ENCODE data around the gene SFTPD.
"Not testable (repeated sequence)": the region's sequence is repeated elsewhere in the genome, so short reads cannot be mapped to it uniquely, and the experiment has no call there.

The SFTPD gene

DNA sequence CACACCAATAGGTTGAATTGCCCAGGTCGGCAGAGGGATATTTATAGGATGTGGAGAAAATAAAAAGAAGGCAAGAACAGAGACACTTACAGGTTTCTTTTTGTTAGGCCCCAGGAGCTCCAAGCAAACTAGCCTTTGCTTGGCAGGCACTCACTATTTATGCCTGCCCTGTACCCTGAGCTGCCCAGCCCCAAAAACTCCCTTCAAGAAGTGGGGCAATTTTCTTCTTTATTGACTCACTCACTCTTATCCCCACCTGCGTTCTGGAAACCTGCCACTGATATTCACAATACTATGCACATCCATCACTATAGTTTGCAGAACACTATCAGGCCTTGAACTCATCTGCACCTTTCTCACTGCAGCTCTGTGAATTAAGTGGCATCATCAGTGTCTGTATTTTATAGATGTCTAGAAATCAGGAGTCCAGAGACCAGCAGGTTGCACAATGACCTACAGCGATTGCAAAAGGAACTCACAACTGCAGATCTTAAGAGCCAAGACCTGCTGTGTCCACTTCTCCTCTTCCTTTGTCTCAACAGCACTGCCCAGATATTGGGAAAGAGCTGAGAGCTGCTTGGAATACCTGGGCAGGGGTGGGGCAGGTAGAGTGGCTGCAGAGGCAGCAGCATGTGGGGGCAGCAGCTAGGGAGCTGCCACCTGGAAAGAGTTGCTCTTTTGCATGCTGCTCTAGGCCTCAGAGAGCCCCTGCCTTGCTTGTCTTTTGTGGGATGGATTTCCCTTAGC, at the start of gene SFTPD:
TSS of gene SFTPD (minus strand) at position 130 of the 747 bp plus-strand sequence. CDS start 2,446 bp downstream, outside the sequence.
- DNase-seq: no peak

DNA sequence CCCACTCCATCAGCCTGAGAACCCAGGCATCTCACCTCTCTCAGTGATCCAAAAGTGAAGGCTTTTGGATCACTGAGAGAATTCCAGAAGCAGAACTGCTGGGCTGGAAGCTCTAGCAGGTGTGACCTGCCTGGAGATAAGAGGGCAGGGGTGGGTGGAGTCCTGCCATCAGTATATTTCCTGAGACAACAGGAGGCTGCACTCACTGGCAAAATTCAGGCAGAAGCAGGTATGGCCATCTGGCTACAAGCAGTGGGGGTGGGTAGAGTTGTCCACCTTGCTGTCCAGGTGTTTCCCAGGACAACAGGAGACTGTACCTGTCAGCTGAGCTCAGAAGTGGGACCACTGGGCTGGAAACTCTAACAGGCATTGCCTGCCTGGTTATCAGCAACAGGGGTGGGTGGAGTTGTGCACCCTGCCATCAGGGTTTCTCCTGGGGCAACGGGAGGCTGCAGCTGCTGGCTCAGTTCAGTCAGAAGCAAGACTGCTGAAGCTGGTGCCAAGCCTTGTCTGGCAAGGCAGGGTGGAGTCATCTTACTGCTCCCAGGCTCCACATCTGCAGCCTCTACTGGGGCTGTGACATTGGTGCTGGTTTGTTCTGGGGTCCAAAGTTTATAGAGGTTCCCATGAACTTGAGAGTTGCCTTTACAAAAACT, 47.2 kb upstream of the SFTPD start:
- DNase-seq: no peak

DNA sequence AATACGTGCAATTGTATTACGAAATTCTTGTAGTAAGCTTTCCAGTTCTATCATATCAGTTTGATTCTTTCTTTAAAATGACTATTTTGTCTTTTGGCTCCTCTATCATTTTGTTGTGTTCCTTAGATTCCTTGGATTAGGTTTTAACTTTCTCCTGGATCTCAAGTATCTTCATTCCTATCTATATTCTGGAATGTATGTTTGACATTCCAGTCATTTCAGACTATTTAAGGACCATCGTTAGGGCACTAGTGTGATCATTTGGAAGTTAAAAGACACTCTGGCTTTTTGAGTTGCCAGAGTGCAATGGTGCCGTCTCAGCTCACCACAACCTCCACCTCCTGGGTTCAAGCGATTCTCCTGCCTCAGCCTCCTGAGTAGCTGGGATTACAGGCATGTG, 45.7 kb upstream of the SFTPD start:
- no peak for DNase-seq

DNA sequence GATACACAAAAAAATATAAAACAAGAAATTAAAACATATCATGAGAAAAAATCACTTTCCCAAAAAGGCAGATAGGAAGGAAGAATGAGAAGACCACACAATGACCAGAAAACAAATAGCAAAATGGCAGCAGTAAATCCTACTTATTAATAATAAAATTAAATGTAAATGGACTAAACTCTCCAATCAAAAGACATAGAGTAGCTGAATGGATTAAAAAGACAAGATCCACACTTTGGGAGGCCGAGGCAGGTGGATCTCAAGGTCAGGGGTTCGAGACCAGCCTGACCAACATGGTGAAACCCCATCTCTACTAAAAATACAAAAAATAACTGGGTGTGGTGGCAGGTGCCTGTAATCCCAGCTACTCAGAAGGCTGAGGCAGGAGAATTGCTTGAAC, 39.3 kb upstream of the SFTPD start:
- not testable (repeated sequence) for DNase-seq

DNA sequence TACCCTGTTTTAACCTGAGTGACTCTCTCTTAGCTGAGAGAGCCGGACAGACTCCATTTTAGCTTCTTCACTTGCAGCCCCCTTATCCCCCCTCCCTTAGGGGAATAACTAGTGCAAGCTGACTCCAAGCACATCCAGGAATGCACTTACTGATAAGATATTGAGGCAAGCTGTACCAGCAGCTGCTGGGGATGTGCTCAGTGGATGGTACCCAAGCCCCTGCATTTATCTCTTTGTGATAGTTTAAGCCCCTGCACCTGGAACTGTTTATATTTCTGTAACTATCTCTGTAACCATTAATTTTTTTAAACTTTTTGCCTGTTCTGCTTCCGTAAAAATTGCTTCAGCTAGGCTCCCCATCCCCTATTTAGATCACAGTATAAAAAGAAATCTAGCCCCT, 37.8 kb upstream of the SFTPD start:
- DNase-seq: not testable (repeated sequence)

DNA sequence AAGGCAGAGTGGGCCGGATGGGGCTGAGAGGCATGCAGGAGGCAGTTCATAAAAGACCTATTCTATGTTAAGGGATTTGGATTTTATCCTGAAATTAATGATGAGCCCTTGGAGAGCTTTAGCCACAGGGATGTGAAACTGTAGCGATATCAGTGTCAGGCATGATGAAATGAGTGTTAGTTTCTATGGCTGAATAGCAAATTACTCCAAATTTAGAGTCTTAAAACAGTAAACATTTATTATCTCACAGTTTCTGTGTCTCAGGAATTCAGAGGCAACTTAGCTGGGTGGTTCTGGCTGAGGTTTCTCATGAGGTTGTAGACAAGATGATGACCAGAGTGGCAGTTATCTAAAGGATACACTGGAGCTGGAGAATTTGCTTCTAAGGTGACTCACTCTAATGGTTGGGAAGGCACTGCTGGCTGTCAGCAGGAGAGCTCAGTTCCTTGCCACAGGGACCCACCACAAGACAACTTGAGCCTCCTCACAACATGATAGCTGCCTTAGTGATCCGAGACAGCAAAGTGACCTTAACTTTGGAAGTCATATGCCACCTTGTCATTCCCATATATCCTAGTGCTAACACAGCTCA, 36.7 kb upstream of the SFTPD start:
- no peak for DNase-seq

DNA sequence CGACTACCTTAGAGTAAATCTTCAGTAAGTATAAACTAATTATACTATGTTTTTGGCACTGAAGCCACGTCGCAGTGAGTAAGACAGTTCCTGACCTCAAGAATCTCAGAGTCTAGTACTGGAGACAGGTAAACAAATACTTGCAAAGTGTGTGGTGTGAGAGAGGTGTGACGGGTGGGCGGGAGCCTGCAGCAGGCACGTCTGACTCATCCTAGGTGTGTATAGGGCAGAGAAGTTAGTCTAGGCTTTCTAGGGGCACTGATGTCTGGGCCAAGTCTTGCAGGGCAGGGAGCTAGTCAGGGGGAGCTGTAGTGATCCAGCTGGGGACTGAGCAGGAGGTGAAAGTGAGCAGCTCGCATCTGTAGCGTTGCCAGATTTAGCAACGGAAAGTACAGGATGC, 35.9 kb upstream of the SFTPD start:
- no peak for DNase-seq

DNA sequence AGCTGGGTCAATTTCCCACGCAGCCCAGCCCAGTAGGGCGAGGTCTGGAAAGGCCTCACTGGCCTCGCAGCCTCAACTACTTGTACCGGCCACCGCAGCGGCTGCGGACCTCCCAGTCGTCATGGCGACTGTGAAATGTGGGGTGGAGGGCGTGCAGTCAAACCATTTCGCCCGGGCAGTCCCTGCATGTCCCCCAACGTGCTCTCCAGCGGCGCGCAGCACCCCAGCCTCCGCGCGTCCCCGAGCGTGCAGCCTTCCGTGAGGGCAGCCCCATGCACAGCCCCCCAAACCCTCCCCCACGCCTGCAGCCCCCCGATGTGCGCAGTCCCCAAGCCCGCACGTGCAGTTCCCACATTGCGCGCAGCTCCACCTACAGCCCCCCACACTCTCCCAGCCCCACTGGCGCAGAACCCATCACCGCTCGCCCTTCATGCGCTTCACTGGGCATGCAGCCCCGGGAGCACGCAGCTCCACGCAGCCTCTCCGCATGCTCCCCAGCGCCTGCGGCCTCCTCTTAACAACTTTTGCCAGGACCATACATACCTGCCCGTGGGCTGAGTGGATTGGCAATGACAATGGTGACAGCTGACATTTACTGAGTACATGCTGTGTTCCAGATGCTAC, 34.5 kb upstream of the SFTPD start:
- DNase-seq: no peak

DNA sequence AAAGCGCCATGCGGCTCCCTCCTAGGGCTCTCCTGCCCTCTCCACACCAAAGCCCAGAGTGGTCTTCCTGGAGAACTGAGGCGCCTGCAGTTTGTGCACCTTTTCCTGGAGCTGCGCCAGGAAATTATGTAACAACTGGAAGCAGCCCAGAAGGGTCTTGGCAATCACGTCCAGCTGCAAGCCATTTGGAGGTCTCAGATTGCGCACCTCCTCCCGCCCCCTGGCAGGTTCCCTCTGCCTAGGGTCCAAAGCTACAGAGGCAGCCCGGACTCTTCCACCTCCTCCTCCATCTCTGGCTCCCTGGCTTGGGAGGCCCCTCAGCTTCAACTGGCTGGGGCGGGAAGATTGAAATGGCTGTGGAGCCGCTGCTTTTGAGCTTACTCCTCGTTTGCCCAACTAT, 34.0 kb upstream of the SFTPD start:
- no peak for DNase-seq

DNA sequence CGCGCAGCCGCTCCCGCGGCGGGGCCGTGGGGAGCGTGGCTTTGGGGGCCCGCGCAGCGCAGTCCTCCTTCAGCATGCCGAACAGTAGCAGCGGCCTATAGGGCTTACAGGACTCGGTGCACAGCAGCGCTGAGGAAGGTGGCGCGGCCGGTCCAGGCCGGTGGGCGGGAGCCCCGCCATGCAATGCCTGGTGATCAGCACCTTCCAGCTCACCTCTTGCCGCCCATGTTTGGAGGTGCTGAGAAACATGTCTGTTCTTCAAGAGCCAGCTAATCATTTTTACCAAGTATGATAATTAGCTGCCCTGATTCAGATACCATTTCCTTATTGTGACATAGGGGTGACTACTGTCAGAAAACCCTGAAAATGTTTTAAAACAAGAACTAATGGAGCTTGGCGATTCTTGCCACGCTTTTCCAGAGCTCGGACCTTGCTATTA, 33.5 kb upstream of the SFTPD start:
- no peak for DNase-seq

DNA sequence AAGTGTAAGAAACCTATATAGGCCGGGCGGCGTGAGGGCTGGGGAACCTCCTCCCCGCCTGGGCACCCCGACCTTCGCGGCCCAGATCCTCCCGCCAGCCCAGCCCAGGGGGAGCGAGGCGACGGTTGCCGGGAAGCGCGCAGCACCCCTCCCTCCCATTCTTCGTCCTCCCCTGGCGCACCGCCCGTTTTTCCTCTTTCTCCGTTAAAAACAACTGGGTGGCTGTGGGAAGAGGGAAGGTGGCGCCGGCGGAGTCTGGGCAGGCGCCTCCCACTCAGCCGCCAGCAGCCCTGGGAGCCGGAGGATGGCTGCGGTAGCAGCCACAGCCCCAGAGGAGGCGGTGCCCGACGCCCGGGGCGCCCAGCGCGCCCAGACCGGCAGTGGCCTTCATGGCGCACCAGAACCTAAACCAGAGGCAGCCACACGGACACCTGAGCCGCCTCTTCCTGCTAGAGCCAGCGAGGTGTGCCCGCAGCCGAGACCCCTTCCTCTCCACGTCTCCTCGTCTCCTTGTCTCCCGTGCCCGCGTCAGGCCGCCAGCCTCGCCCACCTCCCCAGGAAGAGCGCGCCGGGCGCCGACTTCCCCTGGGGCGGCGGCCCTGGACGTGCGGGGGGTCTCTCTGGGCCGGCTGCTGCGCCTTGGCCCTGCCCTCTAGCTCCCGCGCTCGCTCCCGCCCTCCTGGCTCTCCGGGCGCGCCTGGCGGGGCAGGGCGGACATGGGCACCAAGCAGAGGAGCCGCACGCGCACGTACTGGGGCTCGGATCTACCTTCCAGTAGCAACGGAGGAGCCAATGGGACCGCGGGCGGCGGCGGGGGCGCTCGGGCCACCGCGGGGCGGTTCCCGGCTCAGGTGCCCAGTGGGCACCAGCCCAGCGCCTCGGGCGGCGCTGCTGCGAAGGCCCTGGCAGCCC, 32.8 kb upstream of the SFTPD start:
- no peak for DNase-seq

DNA sequence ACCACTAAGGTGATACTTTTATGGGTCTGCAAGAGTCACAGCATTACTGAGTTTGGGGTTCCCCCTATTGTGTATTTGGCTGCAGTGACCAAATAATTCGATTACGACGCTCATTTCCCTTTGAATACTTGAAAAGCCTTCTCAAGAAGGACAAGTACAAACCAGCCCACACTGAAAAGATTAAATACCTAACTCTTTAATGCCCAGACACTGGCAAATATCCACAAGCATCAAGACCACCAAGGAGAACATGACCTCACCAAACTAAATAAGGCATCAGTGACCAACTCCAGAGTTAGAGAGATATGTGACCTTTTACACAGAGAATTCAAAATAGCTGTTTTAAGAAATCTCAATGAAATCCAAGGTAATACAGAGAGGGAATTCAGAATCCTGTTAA, 31.8 kb upstream of the SFTPD start:
- DNase-seq: no peak

DNA sequence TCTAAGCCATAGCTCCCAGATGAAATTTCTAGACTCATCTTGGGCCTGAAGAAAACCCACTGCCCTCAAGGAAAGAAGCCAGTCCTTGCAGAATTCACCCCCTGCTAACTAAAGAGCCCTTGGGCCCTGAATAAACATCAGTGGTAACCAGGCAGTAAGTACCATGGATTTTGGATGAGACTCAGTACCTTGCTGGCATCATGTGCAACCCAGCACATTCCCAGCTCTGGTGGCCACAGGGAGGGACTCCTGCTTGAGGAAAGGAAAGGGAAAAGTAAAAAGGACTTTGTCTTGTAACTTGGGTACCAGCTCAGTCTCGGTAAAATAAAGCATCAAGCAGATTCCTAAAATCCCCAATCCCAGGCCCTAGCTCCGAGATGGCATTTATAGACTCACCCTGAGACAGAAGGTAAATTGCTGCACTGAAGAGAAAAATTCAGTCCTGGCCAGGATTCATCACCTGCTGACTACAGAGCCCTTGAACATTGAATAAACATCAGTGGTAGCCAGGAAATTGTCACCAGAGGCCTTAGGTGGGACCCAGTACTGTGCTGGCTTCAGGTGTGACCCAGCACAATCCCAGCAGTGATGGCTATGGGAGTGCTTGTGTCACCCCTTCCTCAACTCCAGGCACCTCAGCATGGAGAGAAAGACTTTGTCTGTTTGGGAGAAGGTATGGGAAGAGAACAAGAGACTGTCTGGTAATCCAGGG, 31.2 kb upstream of the SFTPD start:
- DNase-seq: no peak

DNA sequence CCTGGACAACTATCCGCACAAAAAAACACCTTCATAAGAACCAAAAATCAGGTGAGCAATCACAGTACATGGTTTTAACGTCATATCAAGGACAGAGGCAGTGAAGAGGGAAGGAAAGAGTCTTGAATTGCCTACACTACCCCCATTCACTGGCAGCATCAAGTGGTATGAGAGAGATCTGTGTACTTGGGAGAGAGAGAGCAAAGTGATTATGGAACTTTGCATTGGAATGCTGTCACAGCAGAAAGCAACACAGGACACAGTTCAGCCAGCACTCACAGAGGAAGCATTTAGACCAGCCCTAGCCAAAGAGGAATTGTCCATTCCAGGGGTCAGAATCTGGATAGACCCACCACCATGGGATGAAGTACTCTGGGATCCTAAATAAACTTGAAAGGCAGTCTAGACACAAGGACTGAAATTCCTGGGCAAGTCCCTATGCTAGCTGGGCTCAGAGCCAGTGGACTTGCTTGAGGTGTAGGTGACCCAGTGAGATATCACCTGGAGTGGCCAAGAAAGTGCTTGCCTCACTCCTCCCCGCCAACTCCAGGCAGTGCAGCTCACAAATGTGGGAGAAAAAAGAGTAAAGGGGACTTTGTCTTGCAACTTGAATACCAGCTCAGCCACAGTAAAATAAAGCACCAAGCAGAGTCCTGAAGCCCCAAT, 30.5 kb upstream of the SFTPD start:
- DNase-seq: no peak

DNA sequence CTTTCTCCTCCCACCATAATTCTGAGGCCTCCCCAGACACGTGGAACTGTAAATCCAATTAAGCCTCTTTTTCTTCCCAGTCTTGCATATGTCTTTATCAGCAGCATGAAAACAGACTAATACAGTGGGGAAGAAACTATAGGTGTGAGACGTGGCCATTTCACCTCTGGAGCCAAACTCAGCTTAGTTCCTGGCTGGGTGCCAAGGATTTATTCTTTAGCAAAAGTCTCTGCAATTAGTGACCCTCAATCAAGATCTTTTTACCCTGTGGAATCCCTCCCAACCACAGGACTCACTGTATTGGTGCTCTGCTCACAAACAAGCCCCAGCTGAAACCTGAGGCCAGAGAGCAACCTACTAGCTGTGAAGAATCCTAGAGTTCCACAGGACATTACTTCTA, 28.1 kb upstream of the SFTPD start:
- no peak for DNase-seq

DNA sequence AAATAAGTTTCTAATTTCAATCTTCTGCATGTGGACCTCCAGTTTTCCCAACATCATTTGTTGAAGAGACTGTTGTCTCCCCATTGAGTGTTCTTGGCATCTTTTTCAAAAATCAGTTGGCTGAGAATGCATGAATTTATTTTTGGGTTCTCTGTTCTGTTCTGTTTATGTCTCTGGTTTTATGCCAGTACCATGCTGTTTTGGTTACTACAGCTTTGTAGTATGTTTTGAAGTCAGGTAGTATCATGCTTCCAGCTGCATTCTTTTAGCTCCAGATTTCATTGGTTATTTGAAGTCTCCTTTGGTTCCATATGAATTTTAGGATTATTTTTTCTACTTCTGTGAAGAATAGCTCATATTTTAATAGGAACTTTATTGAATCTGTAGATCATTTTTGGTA, 21.2 kb upstream of the SFTPD start:
- no peak for DNase-seq

DNA sequence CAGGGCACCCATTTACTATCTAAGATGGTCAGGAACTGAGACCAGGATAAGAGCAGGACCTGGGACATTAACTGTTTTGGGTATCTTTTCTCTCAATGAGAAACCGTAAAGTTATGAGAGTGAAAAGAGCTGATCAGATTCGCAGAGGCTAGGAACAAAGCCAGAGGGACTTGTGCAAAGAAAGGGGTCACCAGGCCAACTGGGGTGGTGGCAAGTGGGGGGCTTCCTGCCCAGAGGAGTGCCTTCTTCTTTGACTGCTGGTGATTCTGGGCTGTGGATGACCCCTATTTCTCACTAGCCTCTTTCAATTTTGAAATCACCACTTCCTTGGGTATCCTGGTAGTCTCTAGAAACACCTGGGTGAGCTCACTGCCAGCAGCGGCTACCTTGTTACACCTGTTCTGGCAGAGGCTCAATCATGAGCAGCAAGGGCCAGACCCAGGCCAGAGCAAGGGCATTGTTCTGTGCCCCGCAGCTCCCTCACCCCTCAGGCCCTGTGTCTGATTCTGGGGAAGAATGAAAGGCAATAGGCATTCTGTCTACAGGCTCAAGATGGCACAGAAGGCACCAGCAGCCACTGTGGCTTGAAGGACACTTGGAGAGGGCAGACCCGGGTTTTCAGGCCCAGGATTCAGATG, 999 bp downstream of the SFTPD start:
- no peak for DNase-seq

DNA sequence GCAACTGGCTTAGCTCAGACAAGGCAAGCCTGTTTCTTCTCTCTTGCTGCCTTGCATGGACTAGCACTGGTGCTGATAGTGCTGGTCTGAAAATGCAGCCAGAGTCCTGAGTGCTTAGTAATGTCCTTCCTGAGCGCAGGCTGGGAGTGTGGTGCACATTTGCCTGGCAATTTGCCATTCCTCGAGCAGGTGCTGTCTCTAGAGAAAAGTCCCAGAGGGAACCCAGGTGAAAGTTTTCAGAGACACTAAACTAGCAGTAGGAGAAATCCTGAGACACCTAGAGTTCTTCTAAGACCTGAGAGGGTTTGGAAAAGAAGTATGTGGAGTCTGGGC, 1.9 kb downstream of the SFTPD start:
- DNase-seq: no peak

DNA sequence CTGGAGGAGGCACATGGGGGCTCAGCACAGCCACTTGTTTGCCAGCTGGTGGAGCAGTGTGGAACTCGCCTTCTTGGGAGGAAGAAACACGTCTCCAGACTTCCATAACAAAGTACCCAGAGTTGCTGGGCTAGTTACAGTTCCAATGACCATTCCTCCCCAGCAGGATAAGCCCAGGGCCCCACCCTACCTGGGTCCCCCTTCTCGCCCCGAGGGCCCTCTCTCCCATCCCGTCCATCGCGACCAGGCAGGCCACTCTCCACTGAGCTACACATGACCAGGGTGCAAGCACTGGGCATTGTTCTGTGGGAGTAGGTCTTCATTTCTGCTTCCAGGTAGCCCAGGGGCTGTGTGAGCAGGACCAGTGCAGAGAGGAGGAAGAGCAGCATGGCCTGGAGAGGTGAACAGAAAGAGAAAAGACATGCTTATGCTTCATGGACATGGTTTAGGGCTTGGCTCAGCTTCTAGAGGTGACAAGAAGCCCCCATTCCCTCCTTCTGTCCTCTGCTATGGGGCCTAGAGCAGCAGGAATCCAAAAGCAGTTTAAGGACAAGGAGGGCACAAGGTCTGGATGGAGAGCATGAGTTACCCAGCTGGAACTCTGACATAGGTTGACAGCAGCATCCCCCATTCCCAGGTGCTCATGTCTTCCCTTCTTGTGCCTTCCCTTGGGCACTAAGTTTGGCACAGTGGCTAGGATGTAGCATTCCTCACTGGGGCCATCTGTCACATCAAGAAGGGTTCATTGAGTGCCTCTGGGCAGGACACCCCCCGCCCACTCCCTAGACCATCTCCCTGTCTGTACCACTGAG, 2.4 kb downstream of the SFTPD start:
- DNase-seq: no peak

Data from CD4-positive, alpha-beta T cell treated with Interleukin-21 for 1 hour (primary cell).